ENCODE measurements around the gene RALY. TPM values are rescaled to one million over a fixed set of nuclear protein-coding genes. Genes with fewer than 3 reads are reported as not detected.

The RALY gene
- total RNA-seq, 4 donors from 2014 or later, result 71.6 to 166 (median 149) TPM

- DNase-seq, result no peak
- Histone ChIP-seq H3K4me1 (peaks cover 18 to 37% (median 28%) of the 10 kb centered on the region in 4 donors), H3K9me3 (no peaks in the 10 kb centered on the region), H3K4me3 (peak overlapping the region in 1 of 4 donors; percentile 95), H3K27me3 (no peaks in the 10 kb centered on the region), H3K36me3 (no peaks in the 10 kb centered on the region), H3K27ac (peak overlapping the region in 1 of 4 donors; percentile 99)
- WGBS, 2 donors (ENCODE audit: low coverage in 1 of 2), result 94 to 100% methylated on average over 2 to 6 of the region's 6 CpGs
- in situ Hi-C loops (cut with MboI; ENCODE audit: low pct_ligation_motif_present in 1 of 4, low pct_unique_long_range_greater_than_20kb in 1 of 4, low sequenced_read_pairs in 3 of 4), result no loop called here
- intact Hi-C loops (cut with DNase I; ENCODE audit: low total_unique reads), result no loop called here
- TF ChIP-seq POLR2AphosphoS5 (IDR thresholded peaks at IDR 0.05) (no peak), EP300 (IDR thresholded peaks at IDR 0.05; ENCODE audit: low read depth) (no peak), CTCF (IDR thresholded peaks at IDR 0.05) (no peak), POLR2A (IDR thresholded peaks at IDR 0.05) (no peak)
Measured at GRCh38 chr20:33991502-33991901, 2.2 kb upstream of the RALY start.

- in situ Hi-C loops (cut with MboI; ENCODE audit: low pct_ligation_motif_present in 1 of 4, low pct_unique_long_range_greater_than_20kb in 1 of 4, low sequenced_read_pairs in 3 of 4), result no loop called here
- no peak for TF ChIP-seq EP300 (IDR thresholded peaks at IDR 0.05; ENCODE audit: low read depth)
- TF ChIP-seq CTCF (IDR thresholded peaks at IDR 0.05), result no peak
- WGBS, 2 donors (ENCODE audit: low coverage in 1 of 2), result 32 to 36% methylated on average over 13 to 20 of the region's 20 CpGs
- H3K4me1 ChIP-seq, result peaks cover 26 to 45% (median 36%) of the 10 kb centered on the region in 4 donors
- DNase-seq, result no peak
- no peaks in the 10 kb centered on the region for H3K27me3 ChIP-seq
- intact Hi-C loops (cut with DNase I; ENCODE audit: low total_unique reads), result no loop called here
- H3K27ac ChIP-seq, result peak overlapping the region; percentile 98 to 99 (median 99)
- H3K36me3 ChIP-seq, result no peaks in the 10 kb centered on the region
- peak overlapping the region; percentile 64 to 95 (median 86) for H3K4me3 ChIP-seq
- H3K9me3 ChIP-seq, result no peaks in the 10 kb centered on the region
Measured at GRCh38 chr20:33992145-33992922, 1.4 kb upstream of the RALY start.

GRCh38 chr20:33992923-33993575, 662 bp upstream of the RALY start:
- peak; percentile 100 for DNase-seq
- Histone ChIP-seq H3K36me3 (no peaks in the 10 kb centered on the region), H3K4me3 (peak overlapping the region; percentile 81 to 95 (median 94)), H3K9me3 (no peaks in the 10 kb centered on the region), H3K4me1 (peaks cover 31 to 52% (median 42%) of the 10 kb centered on the region in 4 donors), H3K27ac (peak overlapping the region; percentile 98 to 99 (median 99)), H3K27me3 (no peaks in the 10 kb centered on the region)
- WGBS, 2 donors (ENCODE audit: low coverage in 1 of 2), result 0% methylated on average over 35 of the region's 35 CpGs; no CpG with 5 or more reads in 1 of the 2 donors
- intact Hi-C loops (cut with DNase I; ENCODE audit: low total_unique reads), result no loop called here
- TF ChIP-seq POLR2A (IDR thresholded peaks at IDR 0.05) (peak; percentile 89), CTCF (IDR thresholded peaks at IDR 0.05) (no peak), POLR2AphosphoS5 (IDR thresholded peaks at IDR 0.05) (peak; percentile 88 to 90 (median 90))
- in situ Hi-C loops (cut with MboI; ENCODE audit: low pct_ligation_motif_present in 1 of 4, low pct_unique_long_range_greater_than_20kb in 1 of 4, low sequenced_read_pairs in 3 of 4), result no loop called here

- Histone ChIP-seq H3K27ac (peak overlapping the region; percentile 98 to 99 (median 99)), H3K9me3 (no peaks in the 10 kb centered on the region), H3K27me3 (no peaks in the 10 kb centered on the region), H3K4me3 (peak overlapping the region; percentile 81 to 95 (median 94)), H3K4me1 (peaks cover 41 to 66% (median 54%) of the 10 kb centered on the region in 4 donors), H3K36me3 (no peaks in the 10 kb centered on the region)
- DNase-seq, result peak; percentile 89
- TF ChIP-seq CTCF (IDR thresholded peaks at IDR 0.05), result no peak
- TF ChIP-seq POLR2AphosphoS5 (IDR thresholded peaks at IDR 0.05), result peak; percentile 16 to 68 (median 64)
- TF ChIP-seq EP300 (IDR thresholded peaks at IDR 0.05; ENCODE audit: low read depth), result no peak
- TF ChIP-seq POLR2A (IDR thresholded peaks at IDR 0.05), result peak; percentile 79
- in situ Hi-C loops (cut with MboI; ENCODE audit: low pct_ligation_motif_present in 1 of 4, low pct_unique_long_range_greater_than_20kb in 1 of 4, low sequenced_read_pairs in 3 of 4), result no loop called here
- 0 to 8% methylated on average over 2 to 55 of the region's 57 CpGs for WGBS, 2 donors (ENCODE audit: low coverage in 1 of 2)
- intact Hi-C loops (cut with DNase I; ENCODE audit: low total_unique reads), result no loop called here
Measured at GRCh38 chr20:33994222-33994913, 657 bp downstream of the RALY start.
